Measurements from ENCODE around the gene FLNB.

FLNB gene

GRCh38 chr3:58009026-58009748 is 965 bp downstream of the FLNB start:
- H3K36me3 ChIP-seq = no peaks in the 10 kb centered on the region
- H3K27ac ChIP-seq = no peak overlapping the region
- peak overlapping the region; percentile 65 to 72 for H3K4me3 ChIP-seq (ENCODE audit: low read depth in 1 of 2, low read length in 1 of 2)
- peaks cover 18% of the 10 kb centered on the region for H3K27me3 ChIP-seq
- H3K9me3 ChIP-seq = no peaks in the 10 kb centered on the region
- TF ChIP-seq, protein P1, sequence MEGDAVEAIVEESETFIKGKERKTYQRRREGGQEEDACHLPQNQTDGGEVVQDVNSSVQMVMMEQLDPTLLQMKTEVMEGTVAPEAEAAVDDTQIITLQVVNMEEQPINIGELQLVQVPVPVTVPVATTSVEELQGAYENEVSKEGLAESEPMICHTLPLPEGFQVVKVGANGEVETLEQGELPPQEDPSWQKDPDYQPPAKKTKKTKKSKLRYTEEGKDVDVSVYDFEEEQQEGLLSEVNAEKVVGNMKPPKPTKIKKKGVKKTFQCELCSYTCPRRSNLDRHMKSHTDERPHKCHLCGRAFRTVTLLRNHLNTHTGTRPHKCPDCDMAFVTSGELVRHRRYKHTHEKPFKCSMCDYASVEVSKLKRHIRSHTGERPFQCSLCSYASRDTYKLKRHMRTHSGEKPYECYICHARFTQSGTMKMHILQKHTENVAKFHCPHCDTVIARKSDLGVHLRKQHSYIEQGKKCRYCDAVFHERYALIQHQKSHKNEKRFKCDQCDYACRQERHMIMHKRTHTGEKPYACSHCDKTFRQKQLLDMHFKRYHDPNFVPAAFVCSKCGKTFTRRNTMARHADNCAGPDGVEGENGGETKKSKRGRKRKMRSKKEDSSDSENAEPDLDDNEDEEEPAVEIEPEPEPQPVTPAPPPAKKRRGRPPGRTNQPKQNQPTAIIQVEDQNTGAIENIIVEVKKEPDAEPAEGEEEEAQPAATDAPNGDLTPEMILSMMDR (IDR thresholded peaks at IDR 0.05) = no peak
- peaks cover 16 to 17% of the 10 kb centered on the region in 2 experiments for H3K4me1 ChIP-seq (ENCODE audit: control insufficient read depth in 1 of 2, insufficient read depth in 1 of 2, low read depth in 1 of 2, low read length in 1 of 2)

- no peaks in the 10 kb centered on the region for H3K36me3 ChIP-seq
- H3K9me3 ChIP-seq = no peaks in the 10 kb centered on the region
- no peak overlapping the region for H3K27ac ChIP-seq
- TF ChIP-seq, protein P1 (IDR thresholded peaks at IDR 0.05) = no peak
- H3K4me1 ChIP-seq (ENCODE audit: control insufficient read depth in 1 of 2, insufficient read depth in 1 of 2, low read depth in 1 of 2, low read length in 1 of 2) = peaks cover 16 to 17% of the 10 kb centered on the region in 2 experiments
- no peak overlapping the region for H3K4me3 ChIP-seq (ENCODE audit: low read depth in 1 of 2, low read length in 1 of 2)
- peaks cover 18% of the 10 kb centered on the region for H3K27me3 ChIP-seq
Measured at GRCh38 chr3:58009749-58010535, 1.7 kb downstream of the FLNB start.

DNA sequence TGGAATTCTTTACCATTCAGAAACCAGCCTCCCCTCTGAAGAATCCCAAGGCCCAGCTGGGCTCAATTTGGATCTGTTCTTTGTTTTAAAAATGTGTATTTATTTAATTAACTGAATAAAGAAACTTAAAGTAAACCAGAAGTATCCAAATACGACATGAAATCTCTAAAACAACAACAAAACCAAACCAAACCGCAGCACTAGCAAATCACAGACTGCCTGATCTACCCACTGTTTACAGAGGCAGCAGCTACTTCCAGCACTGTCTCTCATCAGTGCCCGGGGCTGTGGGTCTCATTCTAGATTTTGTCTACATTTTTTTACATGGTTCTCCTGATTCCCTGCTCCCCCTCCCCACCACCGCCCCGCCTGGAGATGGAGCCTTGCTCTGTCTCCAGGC is 2.3 kb downstream of the FLNB start:
- Histone ChIP-seq H3K4me3 (ENCODE audit: low read depth in 1 of 2, low read length in 1 of 2) (no peak overlapping the region), H3K36me3 (no peaks in the 10 kb centered on the region), H3K27ac (no peak overlapping the region), H3K27me3 (peaks cover 18% of the 10 kb centered on the region), H3K4me1 (ENCODE audit: control insufficient read depth in 1 of 2, insufficient read depth in 1 of 2, low read depth in 1 of 2, low read length in 1 of 2) (peaks cover 16 to 17% of the 10 kb centered on the region in 2 experiments), H3K9me3 (no peaks in the 10 kb centered on the region)
- TF ChIP-seq, protein P1 (IDR thresholded peaks at IDR 0.05) = no peak

GRCh38 chr3:58011580-58011979 is 3.4 kb downstream of the FLNB start:
- no peak overlapping the region for H3K27ac ChIP-seq
- no peaks in the 10 kb centered on the region for H3K36me3 ChIP-seq
- peaks cover 18% of the 10 kb centered on the region for H3K27me3 ChIP-seq
- no peaks in the 10 kb centered on the region for H3K9me3 ChIP-seq
- H3K4me1 ChIP-seq (ENCODE audit: control insufficient read depth in 1 of 2, insufficient read depth in 1 of 2, low read depth in 1 of 2, low read length in 1 of 2) = peaks cover 16 to 17% of the 10 kb centered on the region in 2 experiments
- TF ChIP-seq, protein P1 (IDR thresholded peaks at IDR 0.05) = no peak
- no peak overlapping the region for H3K4me3 ChIP-seq (ENCODE audit: low read depth in 1 of 2, low read length in 1 of 2)

DNA sequence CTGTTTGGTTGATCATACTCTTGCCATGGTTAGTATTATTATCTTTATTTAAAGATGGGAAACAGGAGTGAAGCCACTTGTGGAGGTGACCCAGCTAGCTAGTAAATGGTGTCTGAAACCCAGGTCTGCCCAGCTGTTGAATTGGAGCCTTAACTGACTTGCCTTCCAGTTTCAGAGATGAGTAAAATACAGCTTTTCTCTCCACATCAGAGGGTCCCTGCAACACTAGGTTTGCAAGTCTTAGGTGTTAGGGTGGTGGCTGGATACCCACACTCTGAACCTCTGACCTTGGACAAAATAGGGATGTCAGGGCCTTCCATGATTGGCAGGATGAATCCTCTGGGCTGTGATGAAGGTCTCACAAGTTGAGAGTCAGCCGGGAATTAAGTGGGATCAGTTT is 4.1 kb downstream of the FLNB start:
- H3K4me1 ChIP-seq (ENCODE audit: control insufficient read depth in 1 of 2, insufficient read depth in 1 of 2, low read depth in 1 of 2, low read length in 1 of 2) = peaks cover 16 to 17% of the 10 kb centered on the region in 2 experiments
- no peak overlapping the region for H3K27ac ChIP-seq
- H3K36me3 ChIP-seq = no peaks in the 10 kb centered on the region
- TF ChIP-seq, protein P1 (IDR thresholded peaks at IDR 0.05) = no peak
- H3K27me3 ChIP-seq = peaks cover 18% of the 10 kb centered on the region
- no peak overlapping the region for H3K4me3 ChIP-seq (ENCODE audit: low read depth in 1 of 2, low read length in 1 of 2)
- no peaks in the 10 kb centered on the region for H3K9me3 ChIP-seq
